Measurements from ENCODE around the gene SYF2. TPM values are rescaled to one million over a fixed set of nuclear protein-coding genes. Genes with fewer than 3 reads are reported as not detected.

Gene SYF2
- total RNA-seq, 1 donor from 2014 or later, result 26.5 TPM

- H3K27ac Mint-ChIP-seq (ENCODE audit: unreplicated experiment), result no peak overlapping the region
- TF ChIP-seq CTCF (conservative IDR thresholded peaks at IDR 0.05), result no peak
- no peak overlapping the region for H3K4me3 Mint-ChIP-seq
- H3K4me1 Mint-ChIP-seq, result no peaks in the 10 kb centered on the region
- no peaks in the 10 kb centered on the region for H3K36me3 Mint-ChIP-seq (ENCODE audit: low read depth)
- no peaks in the 10 kb centered on the region for H3K9me3 Mint-ChIP-seq
- H3K27me3 Mint-ChIP-seq (ENCODE audit: low read depth), result peaks cover 8% of the 10 kb centered on the region
- DNase-seq (ENCODE audit: low read depth, low spot score), result no peak
Measured at GRCh38 chr1:25208561-25209222, 23.6 kb downstream of the SYF2 start.

GRCh38 chr1:25208092-25208491 is 24.2 kb downstream of the SYF2 start:
- no peaks in the 10 kb centered on the region for H3K9me3 Mint-ChIP-seq
- H3K27ac Mint-ChIP-seq (ENCODE audit: unreplicated experiment), result no peak overlapping the region
- no peak for TF ChIP-seq CTCF (conservative IDR thresholded peaks at IDR 0.05)
- DNase-seq (ENCODE audit: low read depth, low spot score), result no peak
- no peaks in the 10 kb centered on the region for H3K36me3 Mint-ChIP-seq (ENCODE audit: low read depth)
- peaks cover 8% of the 10 kb centered on the region for H3K27me3 Mint-ChIP-seq (ENCODE audit: low read depth)
- H3K4me3 Mint-ChIP-seq, result no peak overlapping the region
- H3K4me1 Mint-ChIP-seq, result no peaks in the 10 kb centered on the region

GRCh38 chr1:25206201-25206600 is 26.1 kb downstream of the SYF2 start:
- Mint-ChIP-seq H3K4me1 (no peaks in the 10 kb centered on the region), H3K36me3 (ENCODE audit: low read depth) (no peaks in the 10 kb centered on the region), H3K4me3 (no peak overlapping the region), H3K9me3 (no peaks in the 10 kb centered on the region), H3K27ac (ENCODE audit: unreplicated experiment) (no peak overlapping the region), H3K27me3 (ENCODE audit: low read depth) (peaks cover 8% of the 10 kb centered on the region)
- TF ChIP-seq CTCF (conservative IDR thresholded peaks at IDR 0.05), result no peak
- no peak for DNase-seq (ENCODE audit: low read depth, low spot score)

- Mint-ChIP-seq H3K27ac (ENCODE audit: unreplicated experiment) (no peak overlapping the region), H3K4me3 (no peak overlapping the region), H3K9me3 (no peaks in the 10 kb centered on the region), H3K36me3 (ENCODE audit: low read depth) (no peaks in the 10 kb centered on the region), H3K4me1 (no peaks in the 10 kb centered on the region), H3K27me3 (ENCODE audit: low read depth) (peaks cover 10% of the 10 kb centered on the region)
- TF ChIP-seq CTCF (conservative IDR thresholded peaks at IDR 0.05), result no peak
- DNase-seq (ENCODE audit: low read depth, low spot score), result no peak
Measured at GRCh38 chr1:25205786-25206185, 26.5 kb downstream of the SYF2 start.

- peak; percentile 16 for DNase-seq (ENCODE audit: low read depth, low spot score)
- no peak overlapping the region for H3K4me3 Mint-ChIP-seq
- peaks cover 7% of the 10 kb centered on the region for H3K27me3 Mint-ChIP-seq (ENCODE audit: low read depth)
- H3K36me3 Mint-ChIP-seq (ENCODE audit: low read depth), result no peaks in the 10 kb centered on the region
- no peaks in the 10 kb centered on the region for H3K4me1 Mint-ChIP-seq
- TF ChIP-seq CTCF (conservative IDR thresholded peaks at IDR 0.05), result peak; percentile 87
- H3K27ac Mint-ChIP-seq (ENCODE audit: unreplicated experiment), result no peak overlapping the region
- no peaks in the 10 kb centered on the region for H3K9me3 Mint-ChIP-seq
Measured at GRCh38 chr1:25204797-25205480, 27.4 kb downstream of the SYF2 start.

Measured in neural crest cell (in vitro differentiated cells).